Measurements from ENCODE around the gene IRF2BP1.

Gene IRF2BP1

GRCh38 chr19:45863335-45863839, 22.6 kb downstream of the IRF2BP1 start:
- H3K4me3 ChIP-seq: peak overlapping the region; percentile 53 to 98 (median 80)
- H3K36me3 ChIP-seq: peaks cover 24 to 35% (median 28%) of the 10 kb centered on the region in 11 experiments
- peak overlapping the region in 3 of 11 experiments; percentile 94 to 99 (median 95); a peak in 4 of 22 replicates for H3K27ac ChIP-seq
- peaks cover 21 to 26% (median 24%) of the 10 kb centered on the region in 10 experiments for H3K4me1 ChIP-seq
- peak overlapping the region; percentile 78 to 96 (median 86) for H3K4me2 ChIP-seq
- H3K27me3 ChIP-seq: peaks cover 31 to 48% (median 42%) of the 10 kb centered on the region in 11 experiments
- TF ChIP-seq Cebpa-rat (IDR thresholded peaks at IDR 0.05): no peak
- H3K9me3 ChIP-seq (replicated peaks in 1 of 11): no peaks in the 10 kb centered on the region
- H4K20me1 ChIP-seq: peaks cover 4 to 35% (median 25%) of the 10 kb centered on the region in 11 experiments; a peak in 16 of 22 replicates
- H3K9ac ChIP-seq: peak overlapping the region in 9 of 11 experiments; percentile 51 to 99 (median 95); a peak in 16 of 22 replicates

GRCh38 chr19:45862564-45863334, 23.2 kb downstream of the IRF2BP1 start, which contains the start of gene SYMPK:
TSS of gene SYMPK (minus strand) at chr19:45863147. CDS start at chr19:45854495, 8,652 bp downstream.
- H3K9me3 ChIP-seq (replicated peaks in 1 of 11): no peaks in the 10 kb centered on the region
- H3K4me2 ChIP-seq: peak within 1 kb of the TSS; percentile 80 to 97 (median 93)
- H3K9ac ChIP-seq: peak within 1 kb of the TSS; percentile 91 to 99 (median 95)
- TF ChIP-seq Cebpa-rat (IDR thresholded peaks at IDR 0.05): no peak
- peaks cover 31 to 44% (median 42%) of the 10 kb centered on the region in 11 experiments for H3K27me3 ChIP-seq
- H3K36me3 ChIP-seq: peaks cover 29 to 42% (median 34%) of the 10 kb centered on the region in 11 experiments
- peaks cover 21 to 26% (median 24%) of the 10 kb centered on the region in 10 experiments for H3K4me1 ChIP-seq
- H3K27ac ChIP-seq: peak within 1 kb of the TSS; percentile 81 to 99 (median 94)
- peaks cover 4 to 41% (median 31%) of the 10 kb centered on the region in 11 experiments; a peak in 19 of 22 replicates for H4K20me1 ChIP-seq
- peak within 1 kb of the TSS; percentile 74 to 98 (median 80) for H3K4me3 ChIP-seq

GRCh38 chr19:45862271-45862563, 23.7 kb downstream of the IRF2BP1 start:
- Histone ChIP-seq H3K4me1 (peaks cover 21 to 26% (median 24%) of the 10 kb centered on the region in 10 experiments), H3K27me3 (peaks cover 31 to 41% (median 41%) of the 10 kb centered on the region in 11 experiments), H3K36me3 (peaks cover 31 to 47% (median 36%) of the 10 kb centered on the region in 11 experiments), H3K9me3 (replicated peaks in 1 of 11) (no peaks in the 10 kb centered on the region), H3K27ac (peak overlapping the region; percentile 81 to 99 (median 94); a peak in 21 of 22 replicates), H3K9ac (peak overlapping the region; percentile 91 to 99 (median 95)), H3K4me3 (peak overlapping the region; percentile 74 to 98 (median 80)), H3K4me2 (peak overlapping the region; percentile 73 to 97 (median 87)), H4K20me1 (peaks cover 4 to 45% (median 34%) of the 10 kb centered on the region in 11 experiments; a peak in 19 of 22 replicates)
- TF ChIP-seq Cebpa-rat (IDR thresholded peaks at IDR 0.05): no peak

- no peak overlapping the region for H3K27ac ChIP-seq
- H3K9me3 ChIP-seq (replicated peaks in 1 of 11): no peaks in the 10 kb centered on the region
- H3K9ac ChIP-seq: peak overlapping the region in 6 of 11 experiments; percentile 1 to 95 (median 32); a peak in 5 of 22 replicates
- H3K4me1 ChIP-seq: peaks cover 21 to 26% (median 24%) of the 10 kb centered on the region in 10 experiments
- TF ChIP-seq Cebpa-rat (IDR thresholded peaks at IDR 0.05): no peak
- H3K4me2 ChIP-seq: peak overlapping the region; percentile 56 to 97 (median 87); a peak in 19 of 22 replicates
- peaks cover 23 to 25% (median 25%) of the 10 kb centered on the region in 11 experiments for H3K27me3 ChIP-seq
- no peak overlapping the region for H3K4me3 ChIP-seq
- H3K36me3 ChIP-seq: peaks cover 47 to 63% (median 51%) of the 10 kb centered on the region in 11 experiments
- H4K20me1 ChIP-seq: peaks cover 12 to 61% (median 50%) of the 10 kb centered on the region in 11 experiments
These were observed 25.3 kb downstream of the IRF2BP1 start for GRCh38 chr19:45860359-45861259.

- H3K4me3 ChIP-seq: no peak overlapping the region
- no peaks in the 10 kb centered on the region for H3K9me3 ChIP-seq (replicated peaks in 1 of 11)
- no peak for TF ChIP-seq Cebpa-rat (IDR thresholded peaks at IDR 0.05)
- H3K9ac ChIP-seq: no peak overlapping the region
- peaks cover 91 to 100% (median 95%) of the 10 kb centered on the region in 11 experiments for H3K36me3 ChIP-seq
- peaks cover 25 to 99% (median 81%) of the 10 kb centered on the region in 11 experiments for H4K20me1 ChIP-seq
- H3K4me1 ChIP-seq: no peaks in the 10 kb centered on the region
- no peaks in the 10 kb centered on the region for H3K27me3 ChIP-seq
- no peak overlapping the region for H3K4me2 ChIP-seq
- no peak overlapping the region for H3K27ac ChIP-seq
These were observed 31.7 kb downstream of the IRF2BP1 start for GRCh38 chr19:45854167-45854778.

- H3K9me3 ChIP-seq (replicated peaks in 1 of 11): no peaks in the 10 kb centered on the region
- no peaks in the 10 kb centered on the region for H3K27me3 ChIP-seq
- no peak for TF ChIP-seq Cebpa-rat (IDR thresholded peaks at IDR 0.05)
- peaks cover 92 to 100% (median 95%) of the 10 kb centered on the region in 11 experiments for H3K36me3 ChIP-seq
- no peak overlapping the region for H3K27ac ChIP-seq
- H4K20me1 ChIP-seq: peaks cover 25 to 99% (median 71%) of the 10 kb centered on the region in 11 experiments
- no peak overlapping the region for H3K4me3 ChIP-seq
- H3K9ac ChIP-seq: no peak overlapping the region
- no peaks in the 10 kb centered on the region for H3K4me1 ChIP-seq
- H3K4me2 ChIP-seq: no peak overlapping the region
These were observed 33.0 kb downstream of the IRF2BP1 start for GRCh38 chr19:45852983-45853382.

- Histone ChIP-seq H3K4me2 (no peak overlapping the region), H4K20me1 (peaks cover 25 to 97% (median 67%) of the 10 kb centered on the region in 11 experiments), H3K9ac (no peak overlapping the region), H3K27me3 (no peaks in the 10 kb centered on the region), H3K36me3 (peaks cover 96 to 100% (median 100%) of the 10 kb centered on the region in 11 experiments), H3K4me3 (no peak overlapping the region), H3K9me3 (replicated peaks in 1 of 11) (no peaks in the 10 kb centered on the region), H3K27ac (no peak overlapping the region), H3K4me1 (no peaks in the 10 kb centered on the region)
- no peak for TF ChIP-seq Cebpa-rat (IDR thresholded peaks at IDR 0.05)
These were observed 33.7 kb downstream of the IRF2BP1 start for GRCh38 chr19:45852145-45852750.

GRCh38 chr19:45848922-45849321, 37.0 kb downstream of the IRF2BP1 start:
- no peak for TF ChIP-seq Cebpa-rat (IDR thresholded peaks at IDR 0.05)
- Histone ChIP-seq H3K27ac (no peak overlapping the region), H3K4me3 (no peak overlapping the region), H4K20me1 (peaks cover 1 to 96% (median 52%) of the 10 kb centered on the region in 11 experiments; a peak in 20 of 22 replicates), H3K9me3 (replicated peaks in 1 of 11) (no peaks in the 10 kb centered on the region), H3K27me3 (no peaks in the 10 kb centered on the region), H3K9ac (no peak overlapping the region), H3K36me3 (peaks cover 100% of the 10 kb centered on the region in 11 experiments), H3K4me2 (no peak overlapping the region), H3K4me1 (no peaks in the 10 kb centered on the region)
